Right lobe of liver (tissue), 4 donors: ENCODE data around the gene TENM4.

ENCODE experiments used
- CTCF ChIP-seq, 4 donors: fragments of 200-600 bp in 3 of 4; fragments of 450-650 bp in 1 of 4; IDR thresholded peaks; one replicate each; pipeline versions ENCODE4 v1.5.1 to v1.8.0; 2016 to 2022; ENCODE audit warnings: antibody characterized with exemption in 4 of 4, mild to moderate bottlenecking in 2 of 4
- POLR2A ChIP-seq: fragments of 450-650 bp; IDR thresholded peaks from one replicate; pipeline ENCODE4 v1.6.1; 2017; ENCODE audit warnings: antibody characterized with exemption, mild to moderate bottlenecking
- donor health status: DM: no; HTN: no; CAD: no.
- donor health status: DM: no; HTN: no; CAD: no.
- donor health status: DM: no; HTN: yes; CAD: no.

DNA sequence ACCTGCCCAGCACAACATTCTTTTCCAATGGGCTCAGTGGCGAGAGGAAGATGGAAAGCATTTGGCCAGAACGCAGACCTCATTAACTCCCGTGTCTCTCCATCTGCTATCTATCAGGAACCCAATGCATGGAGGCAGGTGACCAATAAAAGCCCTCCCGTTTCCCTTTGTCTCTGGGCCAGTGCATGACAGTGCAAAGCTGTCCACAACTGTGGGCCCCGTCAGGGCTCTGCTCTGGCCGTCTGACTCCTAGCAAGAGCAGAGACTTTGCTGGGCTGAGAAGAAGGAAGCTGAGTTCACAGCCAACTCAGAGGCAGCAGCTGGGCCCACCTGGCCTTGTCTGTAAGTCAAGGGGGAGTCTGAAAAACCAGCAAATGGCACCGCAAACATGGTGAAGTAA lies 177.8 kb downstream of the TENM4 start:
- TF ChIP-seq CTCF (IDR thresholded peaks at IDR 0.05) (no peak), POLR2A (no peak)
